ENCODE measurements around the gene LAPTM4A.
A peak's percentile ranks its signal among the peaks of the same experiment; 100 is the strongest.

Gene LAPTM4A

GRCh38 chr2:20092226-20092900 lies 40.9 kb upstream of the LAPTM4A start:
- TF ChIP-seq USF1 (IDR thresholded peaks at IDR 0.05) (no peak), EP300 (IDR thresholded peaks at IDR 0.05; ENCODE audit: borderline replicate concordance) (no peak), TAF1 (IDR thresholded peaks at IDR 0.05; ENCODE audit: low read depth) (no peak), CREB1 (IDR thresholded peaks at IDR 0.05; ENCODE audit: low read depth) (no peak), TCF12 (IDR thresholded peaks at IDR 0.05; ENCODE audit: low read depth) (no peak), FOXM1 (IDR thresholded peaks at IDR 0.05; ENCODE audit: borderline replicate concordance, low read depth) (no peak), REST (IDR thresholded peaks at IDR 0.05; ENCODE audit: low read depth) (no peak), CEBPB (IDR thresholded peaks at IDR 0.05) (no peak), EGR1 (IDR thresholded peaks at IDR 0.05) (no peak), RAD21 (IDR thresholded peaks at IDR 0.05; ENCODE audit: low read depth) (no peak), ZBTB7A (IDR thresholded peaks at IDR 0.05; ENCODE audit: low read depth) (no peak), TEAD4 (IDR thresholded peaks at IDR 0.05) (no peak), MAX (IDR thresholded peaks at IDR 0.05) (no peak), NFIC (IDR thresholded peaks at IDR 0.05) (no peak), YY1 (IDR thresholded peaks at IDR 0.05; ENCODE audit: low read depth) (no peak)

- TF ChIP-seq REST (IDR thresholded peaks at IDR 0.05; ENCODE audit: low read depth) (no peak), YY1 (IDR thresholded peaks at IDR 0.05; ENCODE audit: low read depth) (no peak), TCF12 (IDR thresholded peaks at IDR 0.05; ENCODE audit: low read depth) (no peak), CEBPB (IDR thresholded peaks at IDR 0.05) (0 out of 2 replicates have a peak, but pooled peaks have one; percentile 21), NFIC (IDR thresholded peaks at IDR 0.05) (no peak), RAD21 (IDR thresholded peaks at IDR 0.05; ENCODE audit: low read depth) (no peak), EGR1 (IDR thresholded peaks at IDR 0.05) (no peak)
These were observed 40.0 kb upstream of the LAPTM4A start for GRCh38 chr2:20091305-20091991.

- no peak for TF ChIP-seq NFIC (IDR thresholded peaks at IDR 0.05)
- TF ChIP-seq TCF12 (IDR thresholded peaks at IDR 0.05; ENCODE audit: low read depth) = no peak
- TF ChIP-seq EP300 (IDR thresholded peaks at IDR 0.05; ENCODE audit: borderline replicate concordance) = no peak
- TF ChIP-seq USF1 (IDR thresholded peaks at IDR 0.05) = no peak
These were observed 38.5 kb upstream of the LAPTM4A start for GRCh38 chr2:20089715-20090464.

GRCh38 chr2:20081841-20082240 lies 30.4 kb upstream of the LAPTM4A start:
- peak; percentile 46; the same call in 1 of the 2 replicates for TF ChIP-seq NFIC (IDR thresholded peaks at IDR 0.05)
- no peak for TF ChIP-seq EP300 (IDR thresholded peaks at IDR 0.05; ENCODE audit: borderline replicate concordance)
- peak; percentile 54 for TF ChIP-seq TEAD4 (IDR thresholded peaks at IDR 0.05)
- no peak for TF ChIP-seq CEBPB (IDR thresholded peaks at IDR 0.05)

GRCh38 chr2:20080839-20081415 lies 29.5 kb upstream of the LAPTM4A start:
- TF ChIP-seq CREB1 (IDR thresholded peaks at IDR 0.05; ENCODE audit: low read depth) = no peak
- TF ChIP-seq EP300 (IDR thresholded peaks at IDR 0.05; ENCODE audit: borderline replicate concordance) = no peak
- no peak for TF ChIP-seq ZBTB7A (IDR thresholded peaks at IDR 0.05; ENCODE audit: low read depth)

- no peak for TF ChIP-seq REST (IDR thresholded peaks at IDR 0.05; ENCODE audit: low read depth)
These were observed 29.0 kb upstream of the LAPTM4A start for GRCh38 chr2:20080428-20080827.

Data from Ishikawa (cell line).